Measurements from ENCODE around the gene INPP1.
"Not testable (repeated sequence)": the region's sequence is repeated elsewhere in the genome, so short reads cannot be mapped to it uniquely, and the experiment has no call there.

INPP1 gene

GRCh38 chr2:190334479-190335224 lies 8.7 kb upstream of the INPP1 start:
- DNase-seq: no peak

- DNase-seq: no peak
These were observed 8.2 kb upstream of the INPP1 start for GRCh38 chr2:190335225-190335559.

GRCh38 chr2:190335584-190335983 lies 7.8 kb upstream of the INPP1 start:
- DNase-seq: not testable (repeated sequence)

- no peak for DNase-seq
These were observed 7.0 kb upstream of the INPP1 start for GRCh38 chr2:190336420-190336819.

- DNase-seq: no peak
These were observed 4.9 kb upstream of the INPP1 start for GRCh38 chr2:190338453-190338852.

- no peak for DNase-seq
These were observed 4.0 kb upstream of the INPP1 start for GRCh38 chr2:190339394-190339793.

- DNase-seq: peak; percentile 13
These were observed 3.0 kb upstream of the INPP1 start for GRCh38 chr2:190340369-190340768.

- DNase-seq: no peak
These were observed 778 bp upstream of the INPP1 start for GRCh38 chr2:190342611-190343010.

GRCh38 chr2:190343089-190343535 lies 277 bp upstream of the INPP1 start:
- no peak for DNase-seq

- no peak for DNase-seq
These were observed 963 bp downstream of the INPP1 start for GRCh38 chr2:190344276-190344827.

GRCh38 chr2:190350371-190350770 lies 7.0 kb downstream of the INPP1 start:
- DNase-seq: no peak

GRCh38 chr2:190351955-190352354 lies 8.6 kb downstream of the INPP1 start:
- DNase-seq: no peak

GRCh38 chr2:190352668-190353536 lies 9.5 kb downstream of the INPP1 start:
- DNase-seq: no peak

GRCh38 chr2:190353537-190353899 lies 10.1 kb downstream of the INPP1 start:
- DNase-seq: no peak

GRCh38 chr2:190354003-190354690 lies 10.8 kb downstream of the INPP1 start:
- no peak for DNase-seq

- DNase-seq: no peak
These were observed 12.7 kb downstream of the INPP1 start for GRCh38 chr2:190355968-190356644.

GRCh38 chr2:190357600-190357999 lies 14.2 kb downstream of the INPP1 start:
- DNase-seq: no peak

GRCh38 chr2:190358655-190359448 lies 15.5 kb downstream of the INPP1 start:
- DNase-seq: not testable (repeated sequence)

- DNase-seq: no peak
These were observed 17.2 kb downstream of the INPP1 start for GRCh38 chr2:190360561-190360960.

- DNase-seq: no peak
These were observed 17.6 kb downstream of the INPP1 start for GRCh38 chr2:190360965-190361364.

- DNase-seq: no peak
These were observed 18.2 kb downstream of the INPP1 start for GRCh38 chr2:190361572-190361971.

GRCh38 chr2:190362894-190363293 lies 19.5 kb downstream of the INPP1 start:
- no peak for DNase-seq

All from activated CD4-positive, alpha-beta T cell treated with anti-CD3 and anti-CD28 coated beads for 48 hours (primary cell).